RWPE1 (cell line): ENCODE data around the gene ESPNL.
A peak's percentile ranks its signal among the peaks of the same experiment; 100 is the strongest.

Experiments used
- CTCF ChIA-PET: fragments of 350-600 bp; sonication (Branson Sonifier 250); formaldehyde crosslinking; extraction: SDS; loops from one replicate; lab custom pipeline; 2021; lab: Yijun Ruan, JAX
- POLR2A ChIA-PET: fragments of 400-600 bp; formaldehyde crosslinking; extraction: SDS; loops from one replicate; lab custom pipeline; 2020; ENCODE audit warnings: antibody characterized with exemption; ENCODE audit not compliant: low non-redundant PET; lab: Yijun Ruan, JAX
- DNase-seq: peaks from one replicate; pipeline ENCODE4 v3.0.0; 2012; ENCODE audit warnings: low spot score
- H3K27ac ChIP-seq: fragments of 450-650 bp; 2 replicates; pipeline ENCODE4 v1.5.1; 2017
- CTCF ChIP-seq: fragments of 450-650 bp; conservative IDR thresholded peaks from 2 replicates; pipeline ENCODE4 v1.5.1; 2017; ENCODE audit warnings: low read depth, mild to moderate bottlenecking

Gene ESPNL

GRCh38 chr2:238093181-238094140, 6.7 kb upstream of the ESPNL start:
- TF ChIP-seq CTCF, result no peak
- ChIA-PET CTCF (no interaction called here), POLR2A (no interaction called here)
- H3K27ac ChIP-seq, result no peak overlapping the region
- no peak for DNase-seq

- POLR2A ChIA-PET, result no interaction called here
- DNase-seq, result no peak
- H3K27ac ChIP-seq, result no peak overlapping the region
- no peak for TF ChIP-seq CTCF
- CTCF ChIA-PET, result no interaction called here
These were observed 5.6 kb upstream of the ESPNL start for GRCh38 chr2:238094438-238095022.

- no peak for DNase-seq
- TF ChIP-seq CTCF, result no peak
- ChIA-PET CTCF (no interaction called here), POLR2A (no interaction called here)
- H3K27ac ChIP-seq, result no peak overlapping the region
These were observed 5.0 kb upstream of the ESPNL start for GRCh38 chr2:238095143-238095542.

GRCh38 chr2:238096311-238097011, 3.7 kb upstream of the ESPNL start:
- TF ChIP-seq CTCF, result no peak
- H3K27ac ChIP-seq, result no peak overlapping the region
- no peak for DNase-seq
- CTCF ChIA-PET, result no interaction called here
- POLR2A ChIA-PET, result no interaction called here

GRCh38 chr2:238097201-238097987, 2.7 kb upstream of the ESPNL start:
- ChIA-PET CTCF (interaction anchor here (1.2 kb wide), 1 partner anchor 239 kb away, joined by 4 read pairs; no protein-coding TSS in a partner anchor), POLR2A (no interaction called here)
- no peak for TF ChIP-seq CTCF
- DNase-seq, result no peak
- H3K27ac ChIP-seq, result peak overlapping the region; percentile 7; the same call in 1 of the 2 replicates
